OCI-LY7 (cell line): ENCODE data around the gene COMMD10.

ENCODE experiments used
- CTCF ChIP-seq: fragments of 200-600 bp; sonication (generic); conservative IDR thresholded peaks from 2 replicates; pipeline ENCODE4 v1.5.1; 2014; ENCODE audit warnings: mild to moderate bottlenecking, antibody characterized with exemption, low read length, moderate library complexity, mixed read lengths
- EZH2phosphoT487 ChIP-seq: fragments of 200-600 bp; sonication (generic); IDR thresholded peaks from 2 replicates; pipeline ENCODE4 v1.6.1; 2018; ENCODE audit warnings: low read depth, borderline replicate concordance, mild to moderate bottlenecking, mixed run types, antibody characterized with exemption, low read length, moderate library complexity, mixed read lengths

- no peak for TF ChIP-seq CTCF
- TF ChIP-seq EZH2phosphoT487 = no peak
Observed at GRCh38 chr5:116045821-116046220, 39.0 kb upstream of the COMMD10 start.
